GM18498 (cell line): ENCODE results near the gene OPN5.

Source experiments
- ATAC-seq: cut with Tn5 transposase; IDR thresholded peaks from one replicate; pipeline ENCODE4 v1.9.1; 2021; ENCODE audit warnings: mild to moderate bottlenecking, moderate library complexity; ENCODE audit not compliant: unreplicated experiment

Gene OPN5

DNA sequence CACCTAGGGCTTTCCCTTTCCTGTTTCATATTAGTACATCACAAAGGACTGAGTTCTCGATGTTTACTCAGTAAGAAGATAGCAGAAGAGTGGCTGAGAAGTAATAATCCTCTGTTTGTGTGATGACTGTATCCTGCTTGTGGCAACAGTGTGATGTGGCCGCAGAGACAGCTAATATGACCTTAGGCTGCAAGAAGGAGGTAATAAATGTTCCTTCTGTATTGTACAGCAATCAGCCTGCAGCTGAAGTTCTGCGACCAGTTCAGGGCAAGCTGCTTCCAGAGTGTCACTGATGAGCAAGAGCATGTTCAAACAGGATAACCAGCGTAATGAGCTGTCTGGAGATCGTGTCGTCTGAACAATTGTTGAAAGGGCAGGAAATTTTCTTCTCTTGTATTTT lies 70.9 kb downstream of the OPN5 start:
- no peak for ATAC-seq

DNA sequence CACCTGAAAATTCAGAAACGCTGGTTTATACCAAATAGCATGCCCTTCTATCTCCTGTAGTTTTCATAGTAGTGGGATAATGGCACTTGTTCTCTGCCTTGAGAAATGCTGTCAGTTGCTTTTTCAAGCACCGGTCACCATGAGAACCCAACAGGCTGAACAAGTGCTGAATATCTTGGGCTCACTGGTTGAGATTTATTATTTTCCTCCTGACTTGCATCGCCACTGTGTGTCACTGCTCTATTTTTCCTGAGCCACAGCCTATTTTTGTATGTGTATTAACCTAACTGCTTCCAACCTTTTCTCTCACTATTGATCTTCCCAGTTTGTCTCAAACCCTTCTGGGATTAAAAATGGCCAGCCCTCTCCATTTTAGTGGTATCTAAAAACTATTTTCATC lies 71.9 kb downstream of the OPN5 start:
- no peak for ATAC-seq

GRCh38 chr6:47854971-47855370 lies 73.1 kb downstream of the OPN5 start:
- ATAC-seq: no peak

- no peak for ATAC-seq
Observed at GRCh38 chr6:47859175-47859574, 77.3 kb downstream of the OPN5 start.

DNA sequence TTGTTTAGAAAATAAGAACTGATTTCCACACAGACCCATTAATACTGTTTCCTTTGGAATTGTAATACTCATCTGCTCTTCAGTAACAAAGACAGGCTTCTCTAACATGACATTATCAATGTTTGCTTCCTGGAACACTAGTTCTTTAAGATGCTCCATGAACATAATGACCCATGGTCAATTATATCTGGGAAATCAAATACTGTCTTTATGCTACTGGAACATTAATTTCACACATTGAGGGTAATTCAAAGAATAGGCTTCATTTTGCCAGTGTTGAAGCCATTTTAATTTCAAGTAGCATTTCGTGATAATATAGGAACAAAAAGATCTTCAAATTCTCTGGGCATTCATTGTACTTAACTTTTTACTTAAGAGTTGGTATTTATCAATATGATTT lies 80.9 kb downstream of the OPN5 start:
- ATAC-seq: no peak

- no peak for ATAC-seq
Observed at GRCh38 chr6:47865206-47865605, 83.4 kb downstream of the OPN5 start.

DNA sequence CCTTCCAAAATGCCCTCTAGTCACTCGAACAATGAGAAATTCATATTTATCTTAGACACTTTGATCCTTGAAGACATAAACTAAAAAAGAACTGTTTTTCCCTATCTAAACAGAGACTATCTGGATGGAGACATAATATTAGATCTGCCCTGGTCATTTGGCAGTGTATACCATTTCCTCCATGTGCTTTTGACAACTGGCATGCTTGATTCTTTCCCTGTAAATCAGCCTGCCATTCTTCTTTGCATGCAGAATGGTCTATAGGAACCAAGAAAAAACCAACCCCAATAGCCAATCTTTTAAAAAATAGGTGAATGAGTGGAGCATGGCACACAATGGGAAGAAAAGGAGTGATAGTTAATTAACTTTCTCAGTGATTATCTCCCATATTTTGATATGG lies 93.8 kb downstream of the OPN5 start:
- ATAC-seq: no peak
